GM19324 (cell line): Measurements from ENCODE around the gene AKAP5.

Experiments
- ATAC-seq: cut with Tn5 transposase; IDR thresholded peaks from one replicate; pipeline ENCODE4 v1.9.1; 2021; ENCODE audit warnings: mild to moderate bottlenecking, moderate library complexity; ENCODE audit not compliant: unreplicated experiment, low FRiP score

Gene AKAP5

DNA sequence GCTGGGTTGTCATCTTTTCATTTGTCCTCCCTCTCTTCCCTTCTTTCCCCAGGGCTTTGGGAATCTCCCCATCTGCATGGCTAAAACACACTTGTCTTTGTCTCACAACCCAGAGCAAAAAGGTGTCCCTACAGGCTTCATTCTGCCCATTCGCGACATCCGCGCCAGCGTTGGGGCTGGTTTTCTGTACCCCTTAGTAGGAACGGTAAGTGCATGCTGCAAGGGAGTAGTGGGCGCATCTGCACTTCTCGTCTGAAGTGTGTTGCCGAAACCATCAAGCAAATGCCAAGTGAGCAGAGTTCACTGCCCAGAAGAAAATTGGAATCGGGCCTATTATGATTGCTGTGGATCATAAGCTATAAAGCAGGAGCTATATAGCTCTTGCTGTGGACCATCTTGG lies 10.6 kb upstream of the AKAP5 start:
- ATAC-seq, result no peak

DNA sequence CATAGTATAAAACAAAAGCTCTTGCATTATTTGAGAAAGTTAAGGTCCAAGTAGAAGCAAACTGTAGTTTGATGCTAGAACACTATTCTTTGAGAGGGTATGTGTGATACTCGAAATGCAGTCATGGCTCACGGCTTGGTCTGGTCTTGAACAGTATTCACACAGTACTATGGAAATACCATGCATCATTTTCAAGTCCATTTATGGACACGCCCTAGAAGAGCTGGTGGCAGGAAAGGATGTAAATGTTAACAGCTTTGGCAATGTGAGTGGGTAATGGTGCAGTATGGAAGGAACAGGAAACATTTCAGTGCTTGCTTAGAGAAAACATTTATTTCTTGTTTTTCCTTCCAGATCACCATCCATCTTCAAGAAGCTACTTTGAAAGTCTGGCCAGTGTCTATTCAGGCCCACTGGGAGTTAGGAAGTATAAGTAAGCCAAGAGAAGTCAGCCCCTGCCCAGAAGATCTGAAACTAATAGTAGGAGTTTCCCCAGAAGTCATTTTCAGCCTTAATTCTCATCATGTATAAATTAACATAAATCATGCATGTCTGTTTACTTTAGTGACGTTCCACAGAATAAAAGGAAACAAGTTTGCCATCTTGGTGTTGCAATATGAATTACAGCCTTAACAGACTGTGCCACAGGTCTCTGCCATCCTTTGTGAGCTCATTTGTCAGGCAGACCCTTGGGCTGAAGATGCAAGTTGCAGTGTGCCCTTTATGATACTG lies 5.7 kb upstream of the AKAP5 start:
- ATAC-seq, result no peak

DNA sequence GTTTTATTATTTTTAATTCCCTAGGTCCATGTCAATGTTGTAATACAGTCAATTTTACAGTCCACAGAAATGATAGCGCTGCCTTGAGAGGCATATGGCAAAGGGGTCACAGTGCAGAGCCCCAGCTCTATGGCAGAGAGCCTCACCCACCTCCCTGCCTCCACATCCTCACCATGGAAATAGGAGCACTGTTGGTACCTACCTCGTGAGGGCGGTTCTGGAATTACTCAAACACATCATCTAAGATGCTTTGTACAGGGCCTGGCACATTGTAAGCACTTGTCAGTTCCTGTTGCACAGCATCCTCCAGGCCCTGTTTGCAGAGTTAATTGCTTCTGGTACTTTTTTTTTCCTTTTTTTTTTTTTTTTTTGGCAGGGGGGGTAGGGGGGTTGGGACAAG lies 4.1 kb upstream of the AKAP5 start:
- ATAC-seq, result no peak

DNA sequence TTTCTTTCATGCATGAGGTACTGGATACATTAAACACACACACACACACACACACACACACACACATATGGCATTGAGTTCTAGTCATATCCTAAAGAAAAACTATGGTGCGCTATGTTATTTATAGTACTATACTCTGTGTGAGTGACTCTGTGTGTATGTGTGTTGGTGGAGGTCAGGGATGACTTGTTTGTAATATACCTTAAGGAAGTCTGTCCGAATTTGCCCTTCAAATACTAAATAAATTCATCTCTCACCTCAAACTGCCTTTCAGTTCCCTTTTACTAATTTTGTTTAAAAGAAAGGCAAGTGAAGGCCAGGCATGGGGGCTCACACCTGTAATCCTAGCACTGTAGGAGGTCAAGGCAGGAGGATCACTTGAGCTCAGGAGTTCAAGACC lies 2.1 kb upstream of the AKAP5 start:
- no peak for ATAC-seq

DNA sequence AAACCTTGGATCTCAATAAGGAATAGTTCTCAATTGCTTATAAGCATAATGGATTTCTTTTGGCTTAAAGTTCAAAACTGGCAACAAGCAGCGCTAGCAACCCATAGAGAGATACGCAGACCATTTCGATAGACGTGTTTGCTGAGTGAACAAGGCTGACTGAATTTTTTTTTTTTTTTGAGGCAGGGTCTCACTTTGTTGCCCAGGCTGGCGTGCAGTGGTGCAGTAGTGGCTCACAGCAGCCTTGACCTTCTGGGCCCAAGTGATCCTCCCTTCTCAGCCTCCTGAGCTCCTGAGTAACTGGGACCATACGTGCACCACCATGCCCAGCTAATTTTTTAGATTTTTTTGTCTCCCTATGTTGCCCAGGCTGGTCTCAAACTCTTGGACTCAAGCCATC lies 1.4 kb upstream of the AKAP5 start:
- no peak for ATAC-seq

DNA sequence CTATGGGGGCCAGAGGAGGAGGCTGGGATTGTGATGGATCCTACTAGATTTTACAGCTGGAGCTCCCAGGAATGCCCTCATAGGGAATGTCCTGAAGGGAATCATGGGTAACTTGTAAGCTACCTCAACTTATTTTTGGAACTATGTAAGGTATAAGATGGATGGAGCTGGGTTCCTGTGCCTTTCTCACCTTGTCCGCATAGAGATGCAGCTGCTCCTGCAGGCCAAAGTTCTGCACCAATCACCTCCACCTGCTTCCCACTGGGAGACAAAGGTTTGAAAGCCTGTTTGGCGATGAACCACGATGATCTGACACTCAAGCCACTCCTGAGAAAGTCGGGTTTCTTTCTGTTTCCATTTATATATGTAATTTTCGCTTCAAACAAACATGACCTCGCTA lies 648 bp upstream of the AKAP5 start:
- ATAC-seq, result peak; percentile 8

DNA sequence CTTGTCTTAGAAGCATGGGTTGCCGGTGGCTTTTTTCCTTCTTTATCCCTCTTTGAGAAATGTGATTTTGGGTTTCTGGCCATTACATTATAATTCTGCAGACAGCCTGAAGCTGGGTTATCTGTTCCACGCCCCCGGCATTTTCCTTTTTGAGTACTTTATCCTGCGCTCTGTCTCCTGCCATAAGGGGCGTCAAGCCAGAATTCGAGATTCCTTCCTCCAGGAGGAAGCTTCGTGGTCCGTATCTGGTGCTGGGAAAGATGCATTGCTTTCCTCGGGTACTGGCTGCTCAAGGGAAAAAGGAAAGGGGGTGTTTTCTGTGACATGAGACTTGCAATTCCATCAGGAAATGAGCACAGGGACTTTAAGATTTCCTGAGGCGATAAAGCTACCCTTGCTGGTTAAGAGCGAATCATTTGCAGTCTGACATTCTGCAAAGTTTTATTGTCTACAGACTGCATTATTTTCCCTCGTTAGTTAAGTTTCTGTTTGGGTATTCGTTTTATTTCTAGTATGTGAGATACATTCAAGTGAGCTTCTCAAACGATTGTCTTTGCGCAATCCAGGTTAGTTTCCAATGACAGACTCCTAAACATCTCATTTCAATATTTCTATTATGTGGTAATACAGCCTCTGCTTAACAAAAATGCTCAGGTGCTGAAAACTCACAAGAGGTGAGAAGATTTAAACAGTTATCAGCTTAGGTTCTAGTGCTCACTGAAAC lies 694 bp downstream of the AKAP5 start:
- no peak for ATAC-seq

DNA sequence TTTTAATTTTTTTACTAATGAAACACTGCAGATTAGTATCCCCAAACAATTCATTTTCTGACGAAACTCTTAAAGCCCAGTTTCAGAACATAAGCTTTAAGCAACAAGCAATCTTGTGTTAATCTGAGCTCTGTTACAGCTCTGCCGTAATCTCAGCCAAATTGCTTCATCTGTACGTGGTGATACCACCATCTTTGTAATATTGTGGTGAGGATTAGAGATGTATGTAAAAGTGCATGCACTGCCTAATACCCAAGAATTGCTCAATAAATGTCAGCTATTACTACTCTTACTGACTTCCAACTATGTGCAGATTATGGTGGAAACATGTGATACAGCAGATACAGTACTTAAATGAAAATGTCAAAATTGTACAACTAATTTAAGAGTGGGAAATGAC lies 1.8 kb downstream of the AKAP5 start:
- no peak for ATAC-seq

DNA sequence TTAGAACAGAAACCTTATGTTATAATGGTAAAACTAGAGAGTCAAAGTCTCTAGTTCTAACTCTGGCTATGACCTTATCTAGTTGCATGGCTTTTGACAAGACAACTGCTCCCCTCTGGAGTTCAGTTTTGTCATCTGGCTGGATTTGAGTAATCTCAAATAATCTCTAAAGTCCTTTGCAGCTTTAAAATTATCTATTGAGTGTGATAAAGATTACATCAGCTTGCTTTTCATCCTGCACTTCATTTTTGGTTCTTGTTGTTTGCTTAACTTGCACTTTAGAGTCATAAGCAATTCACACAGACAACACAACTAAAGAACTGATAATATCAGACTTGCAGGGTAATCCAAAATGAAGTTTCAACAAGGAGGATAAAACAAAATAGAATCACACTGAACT lies 2.3 kb downstream of the AKAP5 start:
- no peak for ATAC-seq

DNA sequence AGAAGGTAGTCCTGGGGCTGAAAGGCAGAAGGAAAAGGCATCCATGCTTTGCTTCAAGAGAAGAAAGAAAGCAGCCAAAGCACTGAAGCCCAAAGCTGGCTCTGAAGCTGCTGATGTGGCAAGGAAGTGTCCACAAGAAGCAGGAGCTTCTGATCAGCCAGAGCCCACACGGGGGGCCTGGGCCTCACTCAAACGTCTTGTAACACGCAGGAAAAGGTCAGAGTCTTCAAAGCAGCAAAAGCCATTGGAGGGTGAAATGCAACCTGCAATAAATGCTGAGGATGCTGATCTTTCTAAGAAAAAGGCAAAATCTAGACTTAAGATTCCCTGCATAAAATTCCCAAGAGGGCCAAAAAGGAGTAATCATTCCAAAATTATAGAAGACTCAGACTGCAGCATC lies 3.2 kb downstream of the AKAP5 start:
- no peak for ATAC-seq

DNA sequence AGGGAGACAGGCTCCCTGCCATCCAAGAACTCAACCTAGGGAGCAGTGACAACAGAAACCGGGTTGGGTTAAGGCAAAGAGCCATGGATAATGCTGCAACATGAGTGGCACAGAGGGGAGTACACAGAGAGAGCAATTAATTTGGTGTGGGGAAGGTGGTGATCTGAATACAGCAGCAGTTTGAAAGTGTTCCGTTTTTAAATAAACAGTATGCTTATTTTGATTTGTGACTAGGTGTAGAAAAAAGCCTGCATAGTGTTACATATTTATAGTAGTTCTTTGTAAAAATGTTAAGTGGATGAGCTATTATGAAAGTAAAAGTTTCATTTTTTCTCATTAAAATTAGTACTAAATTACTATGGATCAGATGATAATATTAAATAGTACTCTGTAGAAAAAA lies 8.7 kb downstream of the AKAP5 start:
- no peak for ATAC-seq

DNA sequence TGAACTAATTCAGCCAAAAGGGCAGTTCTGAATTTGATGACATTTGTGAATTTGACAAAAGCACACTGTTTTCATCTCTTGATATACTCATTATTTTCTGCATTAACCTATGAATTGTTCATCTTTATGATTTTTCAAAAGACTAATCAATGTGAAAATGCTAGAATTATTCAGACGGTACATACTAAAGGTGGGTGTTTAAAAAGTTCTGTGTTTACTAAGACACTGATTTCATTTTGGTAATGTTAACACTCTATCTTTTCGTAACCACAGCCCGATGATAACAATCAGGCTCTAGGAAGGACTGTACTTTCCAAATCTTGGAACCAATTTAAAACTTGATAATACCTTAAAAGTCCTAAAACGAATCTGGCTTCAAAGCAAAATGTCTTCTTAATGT lies 9.4 kb downstream of the AKAP5 start:
- ATAC-seq, result no peak

DNA sequence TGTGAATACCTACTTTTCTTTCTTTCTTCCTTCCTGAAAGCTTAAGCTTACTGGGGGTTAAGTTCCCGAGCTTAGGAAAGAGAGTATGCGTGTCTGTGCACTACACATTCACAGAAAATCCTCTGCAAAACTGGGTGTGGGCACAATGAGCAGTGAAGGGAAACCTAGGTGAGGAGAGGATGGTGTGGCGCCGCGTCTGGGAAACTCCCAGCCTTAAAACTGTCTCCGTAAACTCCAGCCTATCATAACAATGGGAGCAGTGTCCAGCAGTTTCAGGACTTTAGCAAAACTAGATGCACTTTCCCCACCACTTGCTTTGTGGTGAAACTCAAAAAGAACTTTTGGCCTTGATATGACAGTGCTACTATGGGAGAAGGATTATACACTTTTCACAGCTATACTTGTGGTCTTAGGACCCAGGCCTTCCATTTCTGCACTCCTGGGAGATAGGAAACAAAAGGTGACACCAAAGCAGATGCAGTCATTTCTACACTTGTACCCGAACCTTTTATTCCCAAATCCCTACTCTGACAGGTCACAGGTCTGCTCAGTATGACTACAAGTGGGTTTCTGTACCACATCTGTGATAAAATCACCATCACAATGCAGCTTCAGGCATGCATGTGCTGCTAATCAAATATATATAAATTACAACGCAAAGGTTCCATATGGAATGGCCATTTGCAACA lies 10.4 kb downstream of the AKAP5 start:
- no peak for ATAC-seq

DNA sequence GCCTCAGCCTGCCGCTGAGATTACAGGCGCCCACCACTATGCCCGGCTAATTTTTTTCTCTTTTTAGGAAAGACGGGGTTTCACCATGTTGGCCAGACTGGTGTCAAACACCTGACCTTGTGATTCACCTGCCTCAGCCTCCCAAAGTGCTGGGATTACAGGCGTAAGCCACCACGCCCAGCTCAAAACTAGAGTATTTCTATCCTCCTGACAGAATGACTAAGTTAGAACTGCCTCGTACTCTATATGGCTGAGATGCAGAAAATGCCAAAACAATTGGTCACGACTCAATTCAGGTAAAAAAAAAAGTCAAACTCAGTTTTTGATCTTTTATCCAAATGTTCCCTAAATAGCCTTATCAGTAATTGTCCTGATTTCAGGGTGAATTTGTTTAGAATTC lies 11.1 kb downstream of the AKAP5 start:
- no peak for ATAC-seq

DNA sequence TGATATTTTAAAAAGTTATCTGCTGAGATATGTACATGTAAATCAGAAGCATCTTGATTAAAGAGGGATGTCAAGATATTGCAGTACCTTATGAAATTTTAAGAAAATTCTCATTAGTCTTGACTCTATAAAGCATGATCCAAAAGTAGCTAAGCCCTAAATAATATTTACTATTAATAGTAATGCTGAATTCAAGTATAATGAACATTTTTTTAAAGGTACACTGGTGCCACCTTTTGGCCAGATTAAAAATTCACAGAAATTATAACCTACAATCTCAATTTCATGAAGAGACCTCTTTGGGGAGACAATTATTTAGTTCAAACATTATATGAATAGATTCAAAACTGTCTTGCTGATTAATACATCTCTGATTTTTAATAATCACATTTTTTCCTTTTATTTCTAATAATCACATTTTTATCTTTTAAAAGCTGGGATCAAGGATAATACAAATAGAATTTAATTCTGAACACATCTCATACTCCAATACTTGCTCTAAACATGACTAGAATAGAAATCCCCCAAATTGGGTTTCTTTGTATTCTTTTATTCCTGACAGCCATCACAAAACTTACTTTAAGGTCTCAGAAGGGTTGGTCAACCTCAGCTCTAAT lies 13.4 kb downstream of the AKAP5 start:
- ATAC-seq, result no peak

DNA sequence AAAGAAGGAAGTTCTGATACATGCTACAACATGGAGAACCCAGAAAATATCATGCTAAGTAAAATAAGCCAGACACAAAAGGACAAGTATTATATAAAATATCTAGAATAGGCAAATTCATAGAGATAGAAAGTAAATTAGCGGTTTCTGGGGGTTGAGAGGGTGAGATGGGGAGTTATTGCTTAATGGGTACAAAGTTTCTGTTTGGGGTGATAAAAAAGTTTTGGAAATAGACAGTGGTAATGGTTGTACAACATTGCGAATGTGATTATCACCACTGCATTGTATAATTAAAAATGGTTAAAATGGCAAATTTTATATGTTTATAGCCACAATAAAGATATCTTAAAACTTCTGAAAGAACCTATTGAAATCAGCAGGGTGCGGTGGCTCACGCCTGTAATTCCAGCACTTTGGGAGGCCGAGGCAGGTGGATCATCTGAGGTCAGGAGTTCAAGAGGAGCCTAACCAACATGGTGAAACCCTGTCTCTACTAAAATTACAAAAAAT lies 23.3 kb downstream of the AKAP5 start:
- no peak for ATAC-seq

DNA sequence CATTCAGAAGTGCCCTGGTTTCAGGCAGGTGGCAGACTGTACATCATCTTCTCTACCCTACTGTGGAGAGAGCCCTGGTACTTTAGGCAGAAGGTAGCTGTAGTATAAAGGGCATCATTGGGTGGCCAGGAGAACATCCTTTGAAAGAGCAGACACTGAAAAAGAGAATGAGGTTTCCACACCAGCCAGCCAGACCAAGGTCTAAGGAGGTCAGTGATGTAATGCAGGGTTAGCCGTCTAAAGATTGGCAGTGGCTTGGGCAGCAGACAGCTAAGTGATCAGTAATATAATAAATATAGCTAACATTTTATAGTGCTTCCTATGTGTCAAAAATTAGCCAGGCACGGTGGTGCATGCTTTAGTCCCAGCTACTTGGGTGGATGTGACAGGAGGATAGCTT lies 26.3 kb downstream of the AKAP5 start:
- no peak for ATAC-seq

DNA sequence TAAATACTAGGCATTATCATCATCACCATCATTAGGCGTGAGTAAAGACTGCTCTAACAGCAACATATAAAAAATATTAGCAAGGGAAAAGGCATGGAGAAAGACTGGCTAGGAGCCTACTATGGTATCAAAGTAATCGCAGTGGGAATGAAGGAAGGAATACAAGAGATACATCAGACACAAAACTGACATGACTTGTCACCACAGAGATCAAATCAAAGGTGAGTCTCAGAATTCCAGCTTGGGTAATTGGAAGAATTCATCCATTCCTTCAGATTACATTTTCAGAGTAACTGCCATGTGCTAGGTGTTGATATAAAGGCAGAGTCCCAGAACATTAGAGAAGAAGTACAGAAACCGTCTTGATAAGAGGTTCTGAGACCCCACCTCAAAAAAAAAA lies 28.2 kb downstream of the AKAP5 start:
- ATAC-seq, result no peak

DNA sequence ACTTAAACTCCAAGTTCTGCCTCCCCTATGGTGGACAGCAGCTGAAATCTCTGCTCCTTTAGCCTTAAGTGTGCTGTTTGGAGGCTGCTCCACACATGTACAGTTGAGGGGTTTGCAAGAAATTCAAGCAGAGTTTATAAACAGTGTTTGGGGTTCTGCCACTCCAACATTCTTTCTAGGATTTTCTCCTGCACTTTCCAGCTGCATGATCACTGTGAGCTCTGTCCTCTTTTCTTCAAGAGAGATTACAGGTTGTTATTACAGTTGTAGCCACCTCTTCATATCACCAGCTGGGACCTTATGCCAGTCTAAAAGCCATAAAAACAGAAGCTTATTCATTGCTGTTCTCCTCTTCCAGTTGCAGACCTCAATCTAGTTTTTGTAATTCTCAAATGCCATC lies 30.0 kb downstream of the AKAP5 start:
- ATAC-seq, result no peak

DNA sequence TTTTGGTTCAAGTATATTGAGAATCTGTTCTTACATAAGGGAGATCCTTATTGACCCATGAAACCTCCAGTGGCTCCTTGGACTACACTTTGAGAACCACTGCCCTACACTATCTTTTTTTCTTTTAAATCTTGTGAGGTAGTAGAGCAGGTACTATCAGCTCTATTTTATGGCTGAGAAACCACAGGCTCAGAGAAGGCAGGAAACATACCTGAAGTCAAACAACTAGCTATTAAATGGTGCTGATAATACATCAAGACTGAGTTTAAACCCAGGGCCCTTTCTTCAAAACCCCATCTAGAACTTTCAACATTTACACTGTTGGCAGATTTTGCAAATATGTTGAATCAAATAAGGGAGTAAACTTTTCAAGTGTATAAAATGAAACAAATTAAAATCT lies 31.5 kb downstream of the AKAP5 start:
- no peak for ATAC-seq

DNA sequence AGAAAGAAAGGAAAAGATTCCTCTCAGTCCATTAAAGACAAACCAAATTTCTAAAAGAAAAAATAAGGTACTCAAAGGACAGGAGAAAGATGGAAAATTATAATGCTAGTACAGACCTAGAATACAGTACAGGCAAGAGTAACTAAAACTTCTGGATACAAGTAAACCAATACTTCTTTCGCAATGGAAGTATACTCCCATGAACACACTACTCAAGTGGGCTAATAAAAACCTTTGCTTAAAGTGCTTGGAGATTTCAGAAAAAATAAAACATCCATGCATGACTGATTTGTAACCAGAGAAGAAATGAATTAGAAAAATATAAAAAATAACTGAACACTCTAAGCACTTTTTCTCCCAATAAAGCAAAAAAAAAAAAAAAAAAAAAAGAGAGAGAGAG lies 34.8 kb downstream of the AKAP5 start:
- ATAC-seq, result no peak
